ENCODE results near the gene ACKR1.

Gene ACKR1

GRCh38 chr1:159223004-159223403 lies 18.3 kb downstream of the ACKR1 start:
- no peak for DNase-seq

- no peak for DNase-seq
These were observed 23.9 kb downstream of the ACKR1 start for GRCh38 chr1:159228554-159228953.

GRCh38 chr1:159229260-159229885 lies 24.7 kb downstream of the ACKR1 start:
- no peak for DNase-seq

GRCh38 chr1:159229896-159230295 lies 25.2 kb downstream of the ACKR1 start:
- DNase-seq: no peak

GRCh38 chr1:159239551-159240220 lies 35.0 kb downstream of the ACKR1 start:
- DNase-seq: no peak

- DNase-seq: no peak
These were observed 42.6 kb downstream of the ACKR1 start for GRCh38 chr1:159247266-159247665.

GRCh38 chr1:159248311-159248710 lies 43.6 kb downstream of the ACKR1 start:
- no peak for DNase-seq

GRCh38 chr1:159250638-159251216 lies 46.1 kb downstream of the ACKR1 start:
- DNase-seq: no peak

Data from stimulated activated CD4-positive, alpha-beta T cell treated with anti-CD3 and anti-CD28 coated beads, Interleukin-12 subunit alpha, Interleukin-12 subunit beta, amount 100 ng/mL, for 4 hours (primary cell).